KMS-11 (cell line): ENCODE measurements around the gene MYO7B.

Experiments used
- H2AFZ ChIP-seq: fragments of 200-600 bp; sonication (generic); 2 replicates; pipeline ENCODE4 v1.6.1; 2016; ENCODE audit warnings: antibody characterized with exemption, mixed run types, low read depth
- H3K27ac ChIP-seq: fragments of 200-600 bp; sonication (generic); 2 replicates; pipeline ENCODE4 v1.6.1; 2016; ENCODE audit warnings: mild to moderate bottlenecking, mixed run types
- H3K27me3 ChIP-seq: fragments of 200-600 bp; sonication (generic); 2 replicates; pipeline ENCODE4 v1.6.1; 2017; ENCODE audit warnings: mild to moderate bottlenecking, low read depth, mixed run types, moderate library complexity; ENCODE audit not compliant: insufficient read depth
- H3K36me3 ChIP-seq: fragments of 200-600 bp; sonication (generic); 2 replicates; pipeline ENCODE4 v1.6.1; 2017; ENCODE audit warnings: mild to moderate bottlenecking, mixed run types; ENCODE audit not compliant: insufficient read depth
- H3K4me1 ChIP-seq: fragments of 200-600 bp; sonication (generic); 2 replicates; pipeline ENCODE4 v1.6.1; 2016; ENCODE audit warnings: mild to moderate bottlenecking, low read depth, mixed run types; ENCODE audit not compliant: poor library complexity, severe bottlenecking
- H3K4me2 ChIP-seq: fragments of 200-600 bp; sonication (generic); 2 replicates; pipeline ENCODE4 v1.7.0; 2016; ENCODE audit warnings: mild to moderate bottlenecking, mixed run types
- H3K4me3 ChIP-seq: fragments of 200-600 bp; sonication (generic); IDR thresholded peaks from 2 replicates; pipeline ENCODE4 v1.6.1; 2017; ENCODE audit warnings: low read depth, low read length, mixed read lengths; ENCODE audit not compliant: insufficient read depth
- H3K79me2 ChIP-seq: fragments of 200-600 bp; sonication (generic); 2 replicates; pipeline ENCODE4 v1.6.1; 2016; ENCODE audit warnings: low read depth, mixed run types; ENCODE audit not compliant: insufficient read depth
- H3K9ac ChIP-seq: fragments of 200-600 bp; sonication (generic); 2 replicates; pipeline ENCODE4 v1.6.1; 2016; ENCODE audit warnings: mild to moderate bottlenecking, mixed run types
- H4K20me1 ChIP-seq: fragments of 200-600 bp; sonication (generic); 2 replicates; pipeline ENCODE4 v1.6.1; 2016; ENCODE audit warnings: mild to moderate bottlenecking, mixed run types; ENCODE audit not compliant: insufficient read depth
- TF ChIP-seq, protein P1 (sequence below): fragments of 200-600 bp; sonication (generic); conservative IDR thresholded peaks from 2 replicates; pipeline ENCODE4 v1.6.1; 2017; ENCODE audit warnings: low read depth, mild to moderate bottlenecking, antibody characterized with exemption, low read length, moderate library complexity, mixed read lengths

The MYO7B gene

DNA sequence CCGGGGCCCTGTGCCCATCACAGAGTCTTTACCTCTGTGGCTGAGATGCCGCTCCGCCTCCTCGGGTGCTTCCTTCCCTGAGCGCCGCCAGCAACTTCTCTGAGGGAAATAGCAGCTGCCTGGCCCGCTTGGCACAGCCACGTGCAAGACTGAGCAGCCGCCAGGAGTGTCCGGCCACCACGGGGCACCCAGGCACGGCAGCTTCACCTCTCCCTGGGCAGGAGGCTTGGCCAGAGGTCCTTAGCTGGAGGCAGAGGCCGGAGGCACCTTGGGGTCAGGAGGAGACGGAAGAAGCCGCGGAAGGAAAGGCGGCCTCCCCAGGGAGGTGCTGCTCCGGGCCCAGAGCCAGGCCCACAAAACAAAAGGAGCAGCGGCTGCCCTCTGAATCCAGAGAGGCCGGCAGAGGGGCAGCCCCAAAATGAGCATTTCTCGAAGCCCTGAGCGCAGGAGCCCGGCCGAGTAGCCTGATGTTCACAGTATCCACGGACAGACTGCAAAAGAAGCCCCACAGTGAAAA, 145.9 kb downstream of the MYO7B start:
- H3K27ac ChIP-seq, result no peak overlapping the region
- no peak overlapping the region for H2AFZ ChIP-seq
- no peak overlapping the region for H3K4me3 ChIP-seq

DNA sequence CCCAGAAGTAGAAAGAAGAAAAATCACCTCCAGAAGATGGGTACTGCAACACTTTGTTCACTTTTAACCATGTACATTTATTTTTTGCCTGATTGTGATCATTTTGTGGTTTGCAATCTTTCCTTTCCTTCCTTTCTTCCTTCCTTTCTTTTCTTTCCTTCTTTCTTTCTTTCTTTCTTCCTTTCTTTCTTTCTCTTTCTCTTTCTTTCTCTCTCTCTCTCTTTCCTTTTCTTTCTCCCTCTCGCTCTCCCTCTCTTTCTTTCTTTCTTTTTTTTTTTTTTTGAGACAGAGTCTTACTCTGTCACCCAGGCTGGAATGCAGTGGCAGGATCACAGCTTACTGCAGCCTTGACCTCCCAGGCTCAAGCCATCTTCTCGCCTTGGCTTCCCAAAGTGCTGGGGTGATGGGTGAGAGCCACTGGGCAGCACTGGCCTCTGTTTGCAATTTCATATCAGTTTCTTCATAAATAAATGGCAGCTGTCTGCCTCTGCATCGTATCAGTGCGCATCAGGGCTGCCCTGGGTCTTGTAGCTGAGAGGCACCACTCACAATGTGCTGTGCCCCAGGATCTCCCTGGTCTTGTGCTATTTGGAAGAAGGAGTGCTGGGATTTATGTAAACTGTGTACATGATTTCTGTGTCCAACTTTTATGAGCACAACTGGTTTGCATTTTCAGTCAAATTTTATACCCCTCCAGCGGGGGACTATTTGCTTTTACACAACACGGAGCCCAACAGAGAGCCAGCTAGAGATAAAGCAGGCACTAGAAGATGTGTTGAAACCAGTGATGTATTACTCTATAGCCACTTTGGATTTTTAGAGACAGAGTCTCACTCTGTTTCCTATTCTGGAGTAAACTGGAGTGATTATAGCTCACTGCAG, 146.7 kb downstream of the MYO7B start:
- Histone ChIP-seq H3K36me3 (no peaks in the 10 kb centered on the region), H3K27ac (no peak overlapping the region), H3K9ac (no peak overlapping the region), H3K79me2 (no peaks in the 10 kb centered on the region), H3K4me3 (no peak overlapping the region), H3K4me2 (no peak overlapping the region), H4K20me1 (no peaks in the 10 kb centered on the region), H3K27me3 (no peaks in the 10 kb centered on the region), H2AFZ (no peak overlapping the region), H3K4me1 (no peaks in the 10 kb centered on the region)
- TF ChIP-seq, protein P1, sequence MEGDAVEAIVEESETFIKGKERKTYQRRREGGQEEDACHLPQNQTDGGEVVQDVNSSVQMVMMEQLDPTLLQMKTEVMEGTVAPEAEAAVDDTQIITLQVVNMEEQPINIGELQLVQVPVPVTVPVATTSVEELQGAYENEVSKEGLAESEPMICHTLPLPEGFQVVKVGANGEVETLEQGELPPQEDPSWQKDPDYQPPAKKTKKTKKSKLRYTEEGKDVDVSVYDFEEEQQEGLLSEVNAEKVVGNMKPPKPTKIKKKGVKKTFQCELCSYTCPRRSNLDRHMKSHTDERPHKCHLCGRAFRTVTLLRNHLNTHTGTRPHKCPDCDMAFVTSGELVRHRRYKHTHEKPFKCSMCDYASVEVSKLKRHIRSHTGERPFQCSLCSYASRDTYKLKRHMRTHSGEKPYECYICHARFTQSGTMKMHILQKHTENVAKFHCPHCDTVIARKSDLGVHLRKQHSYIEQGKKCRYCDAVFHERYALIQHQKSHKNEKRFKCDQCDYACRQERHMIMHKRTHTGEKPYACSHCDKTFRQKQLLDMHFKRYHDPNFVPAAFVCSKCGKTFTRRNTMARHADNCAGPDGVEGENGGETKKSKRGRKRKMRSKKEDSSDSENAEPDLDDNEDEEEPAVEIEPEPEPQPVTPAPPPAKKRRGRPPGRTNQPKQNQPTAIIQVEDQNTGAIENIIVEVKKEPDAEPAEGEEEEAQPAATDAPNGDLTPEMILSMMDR, result no peak

More for the DNA sequence above, 145.9 kb downstream of the MYO7B start:
- TF ChIP-seq, protein P1, result no peak
- Histone ChIP-seq H3K36me3 (no peaks in the 10 kb centered on the region), H4K20me1 (no peaks in the 10 kb centered on the region), H3K4me2 (no peak overlapping the region), H3K27me3 (no peaks in the 10 kb centered on the region), H3K79me2 (no peaks in the 10 kb centered on the region), H3K9ac (no peak overlapping the region), H3K4me1 (no peaks in the 10 kb centered on the region)

DNA sequence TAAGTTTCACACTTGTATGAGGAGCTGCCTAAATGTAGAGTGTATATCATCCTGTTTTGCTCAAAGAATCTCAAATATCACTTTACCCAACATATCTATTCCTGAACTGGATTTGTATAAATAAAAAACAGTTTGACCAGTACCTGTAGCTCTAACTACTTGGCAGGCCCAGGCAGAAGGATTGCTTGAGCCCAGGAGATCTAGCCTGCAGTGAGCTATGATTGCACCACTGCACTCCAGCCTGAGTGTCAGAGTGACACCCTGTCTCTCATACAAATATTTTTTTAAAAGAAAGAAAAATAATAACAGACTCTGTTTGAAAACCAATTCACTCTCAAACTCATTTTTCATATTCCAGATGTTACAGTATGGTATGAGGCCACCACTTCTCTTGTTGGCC, 147.6 kb downstream of the MYO7B start:
- H4K20me1 ChIP-seq, result no peaks in the 10 kb centered on the region
- no peak overlapping the region for H3K4me3 ChIP-seq
- H3K4me2 ChIP-seq, result no peak overlapping the region
- H3K27ac ChIP-seq, result no peak overlapping the region
- H3K36me3 ChIP-seq, result no peaks in the 10 kb centered on the region
- no peaks in the 10 kb centered on the region for H3K4me1 ChIP-seq
- H2AFZ ChIP-seq, result no peak overlapping the region
- TF ChIP-seq, protein P1, result no peak
- H3K9ac ChIP-seq, result no peak overlapping the region
- no peaks in the 10 kb centered on the region for H3K27me3 ChIP-seq
- H3K79me2 ChIP-seq, result no peaks in the 10 kb centered on the region

DNA sequence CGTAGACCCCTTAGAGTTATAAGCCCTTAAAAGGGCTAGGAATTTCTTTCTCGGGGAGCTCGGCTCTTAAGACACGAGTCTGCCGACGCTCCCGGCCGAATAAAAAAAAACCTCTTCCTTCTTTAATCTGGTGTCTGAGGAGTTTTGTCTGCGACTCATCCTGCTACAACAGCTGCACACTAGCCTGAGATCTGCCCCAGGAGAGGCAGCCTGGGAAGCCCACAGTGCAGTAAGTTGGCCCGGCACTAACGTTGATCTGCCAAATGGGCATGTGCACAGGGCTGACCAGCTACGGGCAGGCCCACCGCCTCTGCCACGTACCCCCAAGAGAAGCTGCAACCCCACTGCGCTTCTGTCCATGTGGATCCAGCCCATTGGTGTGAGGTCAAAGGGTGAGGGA, 148.3 kb downstream of the MYO7B start:
- Histone ChIP-seq H3K4me2 (no peak overlapping the region), H3K27ac (no peak overlapping the region), H3K79me2 (no peaks in the 10 kb centered on the region), H3K4me3 (no peak overlapping the region), H4K20me1 (no peaks in the 10 kb centered on the region), H2AFZ (no peak overlapping the region), H3K9ac (no peak overlapping the region), H3K4me1 (no peaks in the 10 kb centered on the region), H3K36me3 (no peaks in the 10 kb centered on the region), H3K27me3 (no peaks in the 10 kb centered on the region)
- TF ChIP-seq, protein P1, result no peak
